HepG2 (cell line): ENCODE data around the gene APOBEC3B. TPM values are rescaled to one million over a fixed set of nuclear protein-coding genes. Genes with fewer than 3 reads are reported as not detected.

Experiments used
- ATAC-seq: fragments of 200-7000 bp; cut with Tn5 transposase; 3 replicates; pipeline ENCODE4 v1.9.1; 2020; ENCODE audit warnings: mild to moderate bottlenecking, moderate library complexity
- BruUV-seq: library from RNA; stranded (reverse); fragments of 400-500 nt; replicated peaks from 2 replicates; lab custom pipeline; 2021; lab: Mats Ljungman, UMichigan
- CTCF ChIA-PET: fragments of 300-600 bp; formaldehyde crosslinking; extraction: SDS; loops from one replicate; lab custom pipeline; 2021; ENCODE audit warnings: low total read pairs, inconsistent platforms, low intra/inter-chr PET ratio; lab: Yijun Ruan, JAX
- POLR2A ChIA-PET: fragments of 350-600 bp; sonication (Branson Sonifier 250); formaldehyde crosslinking; loops from one replicate; lab custom pipeline; 2020; ENCODE audit warnings: antibody characterized with exemption, inconsistent platforms; lab: Yijun Ruan, JAX
- DNase-seq: peaks from one replicate; pipeline ENCODE4 v3.0.0-alpha.2; 2015; ENCODE audit warnings: low spot score
- FAIRE-seq: peaks from 3 replicates; lab custom pipeline; 2011; peaks lifted over from hg19 to GRCh38; lab: Jason Lieb, UNC
- H2AFZ ChIP-seq: one replicate; pipeline ENCODE4 v1.6.1; 2011; ENCODE audit warnings: low read length, inconsistent platforms
- H3K27ac ChIP-seq: fragments of 300-600 bp; 3 replicates; pipeline ENCODE4 v1.8.0; 2011; ENCODE audit warnings: mixed run types, mild to moderate bottlenecking, mixed read lengths, low read length, inconsistent platforms; ENCODE audit not compliant: insufficient read depth; ENCODE audit errors: extremely low read length
- H3K27me3 ChIP-seq, 2 experiments: fragments of 200-600 bp in 1 of 2; 2 replicates in 1 of 2; 3 replicates in 1 of 2; pipeline versions ENCODE4 v1.6.0 to v1.8.0; 2011; ENCODE audit warnings: low read length in 2 of 2, mild to moderate bottlenecking in 2 of 2, moderate library complexity in 2 of 2, inconsistent platforms in 1 of 2; ENCODE audit not compliant: insufficient read depth in 2 of 2, control insufficient read depth in 1 of 2
- H3K36me3 ChIP-seq, 2 experiments: fragments of 200-600 bp in 1 of 2; replicated peaks in 1 of 2; 2 replicates in 1 of 2; 3 replicates in 1 of 2; pipeline versions ENCODE4 v1.5.1 to v1.8.0; 2011; ENCODE audit warnings: low read length in 2 of 2, inconsistent platforms in 1 of 2; ENCODE audit not compliant: insufficient read depth in 2 of 2, control insufficient read depth in 1 of 2
- H3K4me1 ChIP-seq: 2 replicates; pipeline ENCODE4 v1.5.1; 2012; ENCODE audit warnings: low read length, inconsistent platforms; ENCODE audit not compliant: insufficient read depth
- H3K4me2 ChIP-seq: 2 replicates; pipeline ENCODE4 v1.6.0; 2011; ENCODE audit warnings: low read depth, low read length, inconsistent platforms
- H3K4me3 ChIP-seq, 3 experiments: fragments of 200-600 bp in 1 of 3; sonication (generic), shearing (Covaris generic) in 1 of 3; replicated peaks in 1 of 3; 2 replicates each; pipeline ENCODE4 v1.5.1; 2011 to 2016; ENCODE audit warnings: low read length in 3 of 3, inconsistent platforms in 2 of 3, low read depth in 2 of 3, mild to moderate bottlenecking in 2 of 3, control low read depth in 1 of 3, mixed read lengths in 1 of 3; ENCODE audit not compliant: insufficient read depth in 1 of 3
- H3K79me2 ChIP-seq: one replicate; pipeline ENCODE4 v1.6.1; 2011; ENCODE audit warnings: low read length, inconsistent platforms; ENCODE audit not compliant: insufficient read depth
- H3K9ac ChIP-seq: 2 replicates; pipeline ENCODE4 v1.6.0; 2011; ENCODE audit warnings: mild to moderate bottlenecking, low read depth, low read length, inconsistent platforms; ENCODE audit not compliant: insufficient read depth
- H3K9me3 ChIP-seq: 2 replicates; pipeline ENCODE4 v1.5.1; 2012; ENCODE audit warnings: mild to moderate bottlenecking, low read length
- H4K20me1 ChIP-seq: 2 replicates; pipeline ENCODE4 v1.6.0; 2011; ENCODE audit warnings: inconsistent platforms, mild to moderate bottlenecking, low read length, moderate library complexity; ENCODE audit not compliant: insufficient read depth
- ADNP ChIP-seq: sonication (generic); formaldehyde crosslinking; IDR thresholded peaks from 2 replicates; pipeline ENCODE4 v1.4.0; 2020; ENCODE audit warnings: missing genetic modification reagents
- ARID3A ChIP-seq: IDR thresholded peaks from 2 replicates; pipeline ENCODE4 v1.6.1; 2012; ENCODE audit warnings: low read depth, low read length, improper control_type of control experiment
- ASH2L ChIP-seq: fragments of 300-600, 200-600 bp; sonication (generic); IDR thresholded peaks from 2 replicates; pipeline ENCODE4 v1.7.0; 2017; ENCODE audit warnings: low read depth, mild to moderate bottlenecking, moderate library complexity, mixed read lengths, low read length; ENCODE audit not compliant: insufficient read length
- FOXA3 ChIP-seq: IDR thresholded peaks from 2 replicates; pipeline ENCODE4 v1.6.1; 2016; ENCODE audit warnings: missing genetic modification reagents, missing compliant biosample characterization
- GATAD2A ChIP-seq: IDR thresholded peaks from 2 replicates; pipeline ENCODE4 v1.6.1; 2016
- HMGXB4 ChIP-seq, 2 experiments: sonication (generic) in 1 of 2; formaldehyde crosslinking in 1 of 2; IDR thresholded peaks; 2 replicates each; pipeline versions ENCODE4 v1.4.0 to v1.6.1; 2018 to 2020; ENCODE audit warnings: missing genetic modification reagents in 2 of 2, borderline replicate concordance in 1 of 2, low read depth in 1 of 2, mild to moderate bottlenecking in 1 of 2, missing biosample characterization in 1 of 2
- ISL2 ChIP-seq: sonication (generic); formaldehyde crosslinking; IDR thresholded peaks from 2 replicates; pipeline ENCODE4 v1.5.0; 2020; ENCODE audit warnings: missing genetic modification reagents
- KDM5A ChIP-seq: fragments of 200-600 bp; sonication (generic); IDR thresholded peaks from 2 replicates; pipeline ENCODE4 v1.7.0; 2018; ENCODE audit warnings: antibody characterized with exemption, mild to moderate bottlenecking, low read length, borderline replicate concordance
- RBM39 ChIP-seq: fragments of 200-400 bp; formaldehyde crosslinking; IDR thresholded peaks from one replicate; pipeline ENCODE4 v1.6.1; 2018; ENCODE audit warnings: antibody characterized with exemption, mild to moderate bottlenecking, low read depth, low read length; ENCODE audit not compliant: poor library complexity, severe bottlenecking
- SPEN ChIP-seq: sonication (generic); formaldehyde crosslinking; IDR thresholded peaks from 2 replicates; pipeline ENCODE4 v1.5.1; 2020; ENCODE audit warnings: low read depth, mild to moderate bottlenecking, missing genetic modification reagents
- SRSF4 ChIP-seq: fragments of 200-400 bp; formaldehyde crosslinking; IDR thresholded peaks from one replicate; pipeline ENCODE4 v1.6.1; 2018; ENCODE audit warnings: mild to moderate bottlenecking, low read depth, low read length, moderate library complexity; ENCODE audit not compliant: poor library complexity, severe bottlenecking
- TRIM24 ChIP-seq: sonication (generic); formaldehyde crosslinking; IDR thresholded peaks from 2 replicates; pipeline ENCODE4 v1.8.0; 2022; ENCODE audit warnings: mild to moderate bottlenecking, missing genetic modification reagents
- TSC22D2 ChIP-seq: sonication (generic); formaldehyde crosslinking; IDR thresholded peaks from 2 replicates; pipeline ENCODE4 v1.5.1; 2020; ENCODE audit warnings: missing genetic modification reagents, mild to moderate bottlenecking, borderline replicate concordance
- ZBTB2 ChIP-seq: sonication (generic); formaldehyde crosslinking; IDR thresholded peaks from 2 replicates; pipeline ENCODE4 v1.8.0; 2022; ENCODE audit warnings: low read depth, missing genetic modification reagents
- ZFP62 ChIP-seq: sonication (generic); formaldehyde crosslinking; IDR thresholded peaks from 2 replicates; pipeline ENCODE4 v1.4.0; 2020; ENCODE audit warnings: missing genetic modification reagents
- ZFYVE20 ChIP-seq: sonication (generic); formaldehyde crosslinking; IDR thresholded peaks from 2 replicates; pipeline ENCODE4 v1.8.0; 2023; ENCODE audit warnings: low read depth, mild to moderate bottlenecking, moderate library complexity, missing genetic modification reagents, borderline replicate concordance
- ZNF343 ChIP-seq: sonication (generic); formaldehyde crosslinking; IDR thresholded peaks from 2 replicates; pipeline ENCODE4 v1.4.0; 2020; ENCODE audit warnings: mild to moderate bottlenecking, missing genetic modification reagents
- ZNF44 ChIP-seq: sonication (generic); formaldehyde crosslinking; IDR thresholded peaks from 2 replicates; pipeline ENCODE4 v1.5.1; 2020; ENCODE audit warnings: mild to moderate bottlenecking, missing genetic modification reagents
- ZNF749 ChIP-seq: sonication (generic); formaldehyde crosslinking; IDR thresholded peaks from 2 replicates; pipeline ENCODE4 v1.8.0; 2022; ENCODE audit warnings: mild to moderate bottlenecking, missing genetic modification reagents, moderate library complexity, borderline replicate concordance
- WGBS: methylation state at CpG from one replicate; pipeline ENCODE4 v1.1.6; 2017; ENCODE audit warnings: low lambda C conversion rate; 5-methylcytosine and 5-hydroxymethylcytosine counted together
- in situ Hi-C: cut with HindIII; loops from 2 replicates; pipeline ENCODE4 v1.10.0; 2017; ENCODE audit warnings: low pct_unique_long_range_greater_than_20kb; ENCODE audit not compliant: extremely low pct_ligation_motif_present
- intact Hi-C: fragments of 100-400 bp; cut with micrococcal nuclease; formaldehyde crosslinking; loops from one replicate; pipeline ENCODE4 v1.10.0; 2022; ENCODE audit not compliant: unreplicated experiment
- polyA plus RNA-seq, 8 experiments: library from polyadenylated mRNA; depleted of rRNA in 3 of 8; stranded (reverse) in 7 of 8; unstranded in 1 of 8; fragments of >200 nt; fragmentation: Illumina TruSeq in 4 of 8; extraction: Trizol in 4 of 8; gene quantifications; 2 replicates each; pipeline versions ENCODE4 v1.2.1 to v1.2.3, GENCODE V29; 2011 to 2016; ENCODE audit warnings: low read depth in 4 of 8, missing spikeins in 1 of 8, mixed read lengths in 1 of 8; ENCODE audit not compliant: insufficient read depth in 1 of 8
- total RNA-seq, 5 experiments: library from RNA; depleted of rRNA; stranded (reverse); fragments of >200 nt; fragmentation: Illumina TruSeq; extraction: Trizol; gene quantifications; 2 replicates each; pipeline ENCODE4 v1.2.3, GENCODE V29; 2016; ENCODE audit warnings: low read depth in 1 of 5

Gene APOBEC3B
- total and polyA plus RNA-seq, 2 of the 13 experiments (the other 11 are each of a cell fraction or from before 2014, with no cell fraction given), result 6.7 to 8.8 TPM

GRCh38 chr22:39013942-39014722 is 32.0 kb downstream of the APOBEC3B start, which contains the start of gene APOBEC3C:
Gene APOBEC3C, plus strand, starts transcription at chr22:39014257. Its CDS starts 106 bp downstream, at chr22:39014363.
- ATAC-seq (peak; percentile 94), FAIRE-seq (peak; percentile 46), DNase-seq (peak; percentile 75)
- Histone ChIP-seq H3K9ac (peak within 1 kb of the TSS; percentile 65), H3K79me2 (no peaks in the 10 kb centered on the region), H3K9me3 (no peaks in the 10 kb centered on the region), H3K4me2 (peak within 1 kb of the TSS; percentile 79), H4K20me1 (no peaks in the 10 kb centered on the region), H3K27me3 (no peaks in the 10 kb centered on the region; a peak in 2 of 5 replicates), H2AFZ (no peak within 1 kb of the TSS), H3K27ac (peak within 1 kb of the TSS; percentile 67), H3K4me3 (peak within 1 kb of the TSS; percentile 77 to 86 (median 78)), H3K4me1 (peaks cover 49% of the 10 kb centered on the region), H3K36me3 (no peaks in the 10 kb centered on the region)
- 2% methylated on average over 12 of the region's 18 CpGs for WGBS
- intact Hi-C loops, result no loop called here
- CTCF ChIA-PET, result no interaction called here
- no TSS peak for BruUV-seq
- POLR2A ChIA-PET, result interaction anchor here (0.6 to 1.8 kb wide), 3 partner anchors 12 to 283 kb away, joined by 3 to 4 read pairs (median 3); no protein-coding TSS in a partner anchor
- in situ Hi-C loops, result loop anchor here (5.0 kb wide), 1 partner anchor 103 kb away; no protein-coding TSS in a partner anchor
- TF ChIP-seq ADNP (CRISPR knock-in tag) (no peak), ZNF44 (no peak), HMGXB4 (CRISPR knock-in tag; IDR thresholded peaks at IDR 0.05; ENCODE audit: borderline replicate concordance in 1 of 2, low read depth in 1 of 2) (peak in 1 of 2 experiments; percentile 22; a peak in 2 of 4 replicates), ZFYVE20 (no peak), TSC22D2 (CRISPR knock-in tag) (no peak), SPEN (CRISPR knock-in tag) (no peak; the same call in 1 of the 2 replicates), ISL2 (0 out of 2 replicates have a peak, but pooled peaks have one; percentile 23), TRIM24 (no peak), GATAD2A (no peak), ASH2L (no peak), FOXA3 (CRISPR knock-in tag) (no peak), ZBTB2 (CRISPR knock-in tag) (no peak), ZFP62 (no peak), RBM39 (no peak), ARID3A (no peak), SRSF4 (no peak), ZNF343 (CRISPR knock-in tag) (no peak), ZNF749 (CRISPR knock-in tag) (no peak), KDM5A (no peak)
